ENCODE results near the gene RAB6A. TPM values are rescaled to one million over a fixed set of nuclear protein-coding genes. Genes with fewer than 3 reads are reported as not detected.

Gene RAB6A
- total and polyA plus RNA-seq, 3 donors from 2014 or later: 71.2 to 125 (median 104) TPM

- DNase-seq: no peak
- TF ChIP-seq CTCF (IDR thresholded peaks at IDR 0.05) (no peak), POLR2A (IDR thresholded peaks at IDR 0.05) (no peak)
- intact Hi-C loops (cut with DNase I; ENCODE audit: low total_unique reads): no loop called here
- H3K36me3 ChIP-seq (ENCODE audit: low read depth, missing control alignments): no peaks in the 10 kb centered on the region
- no peaks in the 10 kb centered on the region for H3K4me1 ChIP-seq
- no peak overlapping the region for H3K27ac ChIP-seq
- 49 to 52% methylated on average over 1 of the region's 1 CpG for WGBS, 2 donors
- no peaks in the 10 kb centered on the region for H3K27me3 ChIP-seq
- no peaks in the 10 kb centered on the region for H3K9me3 ChIP-seq
- H3K4me3 ChIP-seq: no peak overlapping the region
Measured at GRCh38 chr11:73716153-73717056, 44.5 kb downstream of the RAB6A start.

- Histone ChIP-seq H3K9me3 (no peaks in the 10 kb centered on the region), H3K4me3 (no peak overlapping the region), H3K27me3 (no peaks in the 10 kb centered on the region), H3K27ac (no peak overlapping the region), H3K36me3 (ENCODE audit: low read depth, missing control alignments) (no peaks in the 10 kb centered on the region), H3K4me1 (no peaks in the 10 kb centered on the region)
- intact Hi-C loops (cut with DNase I; ENCODE audit: low total_unique reads): no loop called here
- DNase-seq: no peak
- no peak for TF ChIP-seq POLR2A (IDR thresholded peaks at IDR 0.05)
- TF ChIP-seq CTCF (IDR thresholded peaks at IDR 0.05): no peak
- WGBS, 2 donors: 88 to 96% methylated on average over 2 of the region's 2 CpGs
Measured at GRCh38 chr11:73715541-73715940, 45.3 kb downstream of the RAB6A start.

- Histone ChIP-seq H3K36me3 (ENCODE audit: low read depth, missing control alignments) (no peaks in the 10 kb centered on the region), H3K4me3 (no peak overlapping the region), H3K27me3 (no peaks in the 10 kb centered on the region), H3K4me1 (no peaks in the 10 kb centered on the region), H3K27ac (no peak overlapping the region), H3K9me3 (no peaks in the 10 kb centered on the region)
- DNase-seq: no peak
- 97 to 98% methylated on average over 3 of the region's 3 CpGs for whole genome bisulfite sequencing, 2 donors
- TF ChIP-seq CTCF (IDR thresholded peaks at IDR 0.05) (no peak), POLR2A (IDR thresholded peaks at IDR 0.05) (no peak)
- intact Hi-C loops (cut with DNase I; ENCODE audit: low total_unique reads): no loop called here
Measured at GRCh38 chr11:73710964-73711363, 49.9 kb downstream of the RAB6A start.

GRCh38 chr11:73705053-73705452 is 55.8 kb downstream of the RAB6A start:
- WGBS, 2 donors: 90 to 100% methylated on average over 1 of the region's 1 CpG
- H3K36me3 ChIP-seq (ENCODE audit: low read depth, missing control alignments): no peaks in the 10 kb centered on the region

More at GRCh38 chr11:73705053-73705452, 55.8 kb downstream of the RAB6A start:
- TF ChIP-seq CTCF (IDR thresholded peaks at IDR 0.05): no peak
- intact Hi-C loops (cut with DNase I; ENCODE audit: low total_unique reads): no loop called here
- no peaks in the 10 kb centered on the region for H3K9me3 ChIP-seq
- no peak overlapping the region for H3K4me3 ChIP-seq
- DNase-seq: no peak
- no peak overlapping the region for H3K27ac ChIP-seq
- no peaks in the 10 kb centered on the region for H3K27me3 ChIP-seq
- H3K4me1 ChIP-seq: no peaks in the 10 kb centered on the region
